ENCODE results near the gene ALMS1. TPM values are rescaled to one million over a fixed set of nuclear protein-coding genes. Genes with fewer than 3 reads are reported as not detected.

The ALMS1 gene
- total and polyA plus RNA-seq, 2 experiments from 2014 or later = 4.6 to 14.5 TPM

DNA sequence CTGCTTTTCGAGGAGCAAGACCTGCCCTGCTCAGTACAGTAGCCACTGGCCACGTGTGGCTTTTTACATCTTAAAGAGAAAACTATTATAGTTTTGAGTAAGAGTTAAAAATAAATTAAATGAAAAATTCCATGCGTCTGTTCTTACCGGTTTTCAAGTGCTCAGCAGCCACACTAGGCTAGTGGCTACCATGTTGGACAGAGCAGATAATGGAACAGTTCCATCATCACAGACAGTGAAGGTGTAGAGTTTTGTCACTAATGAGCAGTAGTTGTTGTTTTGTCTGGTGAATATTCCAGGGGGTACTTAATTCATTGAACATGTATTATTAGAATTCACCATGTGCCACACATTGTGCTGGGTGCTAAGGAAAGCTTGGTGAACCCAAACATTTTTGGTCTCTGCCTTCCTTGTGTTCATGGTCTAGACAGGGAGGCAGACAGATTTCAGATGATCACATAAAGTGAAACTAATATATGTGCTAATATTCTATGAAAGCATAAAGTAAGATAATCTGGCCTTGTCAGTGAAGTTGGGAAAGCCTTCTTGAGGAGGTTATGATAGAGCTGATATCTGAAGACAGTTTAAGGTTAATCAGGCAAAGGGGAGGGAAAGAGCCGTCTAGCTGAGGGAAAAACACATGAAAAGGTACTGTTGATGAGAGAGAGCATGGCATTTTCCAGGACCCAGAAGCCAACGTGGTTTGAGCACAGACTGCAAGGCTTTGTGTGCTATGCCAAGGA, 1.4 kb downstream of the ALMS1 start:
- 22% methylated on average over 6 of the region's 6 CpGs for WGBS (ENCODE audit: low lambda C conversion rate, missing lambda C conversion rate)
- Histone ChIP-seq H3K4me1 (ENCODE audit: insufficient read depth) (no peaks in the 10 kb centered on the region), H3K27me3 (peaks cover 13% of the 10 kb centered on the region), H3K36me3 (replicated peaks; ENCODE audit: insufficient read depth, low read depth) (no peaks in the 10 kb centered on the region), H4K20me1 (ENCODE audit: insufficient read depth, poor library complexity, severe bottlenecking) (no peaks in the 10 kb centered on the region), H2AFZ (peak overlapping the region; percentile 97), H3K79me2 (peaks cover 48% of the 10 kb centered on the region), H3K4me3 (peak overlapping the region; percentile 92), H3K27ac (peak overlapping the region; percentile 88), H3K9me3 (ENCODE audit: low read depth) (no peaks in the 10 kb centered on the region), H3K4me2 (peak overlapping the region; percentile 83), H3K9me2 (replicated peaks; ENCODE audit: insufficient read depth) (no peaks in the 10 kb centered on the region)
- DNase-seq (ENCODE audit: low spot score) = no peak
- TF ChIP-seq EZH2 (IDR thresholded peaks at IDR 0.05; ENCODE audit: borderline replicate concordance) = no peak
- TF ChIP-seq, protein P1, sequence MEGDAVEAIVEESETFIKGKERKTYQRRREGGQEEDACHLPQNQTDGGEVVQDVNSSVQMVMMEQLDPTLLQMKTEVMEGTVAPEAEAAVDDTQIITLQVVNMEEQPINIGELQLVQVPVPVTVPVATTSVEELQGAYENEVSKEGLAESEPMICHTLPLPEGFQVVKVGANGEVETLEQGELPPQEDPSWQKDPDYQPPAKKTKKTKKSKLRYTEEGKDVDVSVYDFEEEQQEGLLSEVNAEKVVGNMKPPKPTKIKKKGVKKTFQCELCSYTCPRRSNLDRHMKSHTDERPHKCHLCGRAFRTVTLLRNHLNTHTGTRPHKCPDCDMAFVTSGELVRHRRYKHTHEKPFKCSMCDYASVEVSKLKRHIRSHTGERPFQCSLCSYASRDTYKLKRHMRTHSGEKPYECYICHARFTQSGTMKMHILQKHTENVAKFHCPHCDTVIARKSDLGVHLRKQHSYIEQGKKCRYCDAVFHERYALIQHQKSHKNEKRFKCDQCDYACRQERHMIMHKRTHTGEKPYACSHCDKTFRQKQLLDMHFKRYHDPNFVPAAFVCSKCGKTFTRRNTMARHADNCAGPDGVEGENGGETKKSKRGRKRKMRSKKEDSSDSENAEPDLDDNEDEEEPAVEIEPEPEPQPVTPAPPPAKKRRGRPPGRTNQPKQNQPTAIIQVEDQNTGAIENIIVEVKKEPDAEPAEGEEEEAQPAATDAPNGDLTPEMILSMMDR (IDR thresholded peaks at IDR 0.05; ENCODE audit: poor library complexity) = no peak
- no peak for TF ChIP-seq EZH2phosphoT487 (IDR thresholded peaks at IDR 0.05; ENCODE audit: low read depth, severe bottlenecking, unreplicated experiment)

DNA sequence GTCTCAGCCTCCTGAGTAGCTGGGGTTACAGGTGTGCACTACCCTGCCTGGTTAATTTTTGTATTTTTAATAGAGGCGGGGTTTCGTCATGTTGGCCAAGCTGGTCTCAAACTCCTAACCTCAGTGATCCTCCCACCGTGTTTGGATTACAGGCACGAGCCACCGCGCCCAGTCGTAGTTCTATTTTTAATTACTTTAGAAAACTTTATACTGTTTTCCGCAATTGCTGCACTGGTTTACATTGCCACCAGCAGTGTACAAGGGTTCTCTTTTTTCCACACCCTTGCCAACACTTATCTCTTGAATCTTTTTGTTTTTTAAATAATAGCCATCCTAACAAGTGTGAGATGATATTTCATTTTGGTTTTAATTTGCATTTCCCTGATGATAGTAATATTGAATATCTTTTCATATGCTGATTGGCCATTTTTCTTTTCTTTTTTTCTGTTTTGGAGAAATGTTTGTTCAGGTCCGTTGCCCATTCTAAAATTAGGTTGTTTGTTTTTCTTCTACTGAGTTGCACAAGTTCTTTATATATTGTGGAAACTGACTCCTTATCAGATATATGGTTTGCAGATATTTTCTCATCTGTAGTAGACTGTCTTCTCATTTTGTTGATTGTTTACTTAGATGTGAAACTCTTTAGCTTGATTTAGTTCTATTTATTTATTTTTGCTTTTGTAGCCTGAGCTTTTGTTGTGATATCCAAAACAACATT, 16.9 kb downstream of the ALMS1 start:
- no peaks in the 10 kb centered on the region for H3K4me1 ChIP-seq (ENCODE audit: insufficient read depth)
- H3K36me3 ChIP-seq (replicated peaks; ENCODE audit: insufficient read depth, low read depth) = no peaks in the 10 kb centered on the region
- no peaks in the 10 kb centered on the region for H4K20me1 ChIP-seq (ENCODE audit: insufficient read depth, poor library complexity, severe bottlenecking)
- DNase-seq (ENCODE audit: low spot score) = no peak
- H3K27ac ChIP-seq = no peak overlapping the region
- no peak overlapping the region for H2AFZ ChIP-seq
- H3K79me2 ChIP-seq = peaks cover 48% of the 10 kb centered on the region
- H3K27me3 ChIP-seq = no peaks in the 10 kb centered on the region
- no peak overlapping the region for H3K4me3 ChIP-seq
- peaks cover 4% of the 10 kb centered on the region for H3K9me3 ChIP-seq (ENCODE audit: low read depth)
- TF ChIP-seq, protein P1 (IDR thresholded peaks at IDR 0.05; ENCODE audit: poor library complexity) = no peak
- no peak for TF ChIP-seq EZH2phosphoT487 (IDR thresholded peaks at IDR 0.05; ENCODE audit: low read depth, severe bottlenecking, unreplicated experiment)
- TF ChIP-seq EZH2 (IDR thresholded peaks at IDR 0.05; ENCODE audit: borderline replicate concordance) = no peak
- 98% methylated on average over 9 of the region's 9 CpGs for WGBS (ENCODE audit: low lambda C conversion rate, missing lambda C conversion rate)
- no peak overlapping the region for H3K4me2 ChIP-seq
- no peaks in the 10 kb centered on the region for H3K9me2 ChIP-seq (replicated peaks; ENCODE audit: insufficient read depth)

DNA sequence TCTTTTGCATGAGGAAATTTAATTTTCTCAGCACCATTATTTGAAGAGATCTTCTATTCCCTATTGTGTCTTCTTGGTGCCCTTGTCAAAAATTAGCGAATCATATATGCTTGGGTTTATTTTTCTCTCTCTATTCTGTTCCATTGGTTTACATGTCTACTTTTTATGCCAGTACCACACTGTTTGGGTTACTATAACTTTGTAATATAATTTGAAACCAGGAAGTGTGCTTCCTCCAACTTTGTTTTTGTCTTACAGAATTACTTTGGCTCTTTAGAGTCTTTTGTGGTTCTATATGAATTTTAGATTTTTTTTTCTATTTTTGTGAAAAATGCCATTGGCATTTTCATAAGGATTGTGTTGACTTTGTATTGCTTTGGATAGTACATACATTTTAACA, 17.6 kb downstream of the ALMS1 start:
- Histone ChIP-seq H3K79me2 (peaks cover 44% of the 10 kb centered on the region), H3K36me3 (replicated peaks; ENCODE audit: insufficient read depth, low read depth) (no peaks in the 10 kb centered on the region), H3K9me3 (ENCODE audit: low read depth) (peaks cover 4% of the 10 kb centered on the region), H4K20me1 (ENCODE audit: insufficient read depth, poor library complexity, severe bottlenecking) (no peaks in the 10 kb centered on the region), H3K4me2 (no peak overlapping the region), H3K27me3 (no peaks in the 10 kb centered on the region), H3K9me2 (replicated peaks; ENCODE audit: insufficient read depth) (no peaks in the 10 kb centered on the region), H3K4me1 (ENCODE audit: insufficient read depth) (no peaks in the 10 kb centered on the region), H2AFZ (no peak overlapping the region), H3K27ac (no peak overlapping the region), H3K4me3 (no peak overlapping the region)
- 94% methylated on average over 1 of the region's 1 CpG for whole genome bisulfite sequencing (ENCODE audit: low lambda C conversion rate, missing lambda C conversion rate)
- DNase-seq (ENCODE audit: low spot score) = no peak
- TF ChIP-seq, protein P1 (IDR thresholded peaks at IDR 0.05; ENCODE audit: poor library complexity) = no peak
- no peak for TF ChIP-seq EZH2phosphoT487 (IDR thresholded peaks at IDR 0.05; ENCODE audit: low read depth, severe bottlenecking, unreplicated experiment)
- TF ChIP-seq EZH2 (IDR thresholded peaks at IDR 0.05; ENCODE audit: borderline replicate concordance) = no peak

All from hepatocyte (in vitro differentiated cells).